MM.1S (cell line): Measurements from ENCODE around the gene BOK.

Source experiments
- DNase-seq: peaks from one replicate; pipeline ENCODE4 v3.0.0-alpha.2; 2015
- H2AFZ ChIP-seq: fragments of 300-600 bp; sonication (generic); 2 replicates; pipeline ENCODE4 v1.6.0; 2016; ENCODE audit warnings: antibody characterized with exemption, low read length
- H3F3A ChIP-seq: fragments of 300-600 bp; sonication (generic); 2 replicates; pipeline ENCODE4 v1.6.1; 2016; ENCODE audit warnings: mild to moderate bottlenecking, antibody characterized with exemption, low read length, moderate library complexity, mixed read lengths; ENCODE audit not compliant: insufficient read depth
- H3K27ac ChIP-seq: fragments of 300-600 bp; sonication (generic); 2 replicates; pipeline ENCODE4 v1.5.1; 2016; ENCODE audit warnings: mild to moderate bottlenecking, low read length
- H3K27me3 ChIP-seq: fragments of 300-600 bp; sonication (generic); replicated peaks from 2 replicates; pipeline ENCODE4 v1.6.0; 2016; ENCODE audit warnings: low read length; ENCODE audit not compliant: insufficient read depth
- H3K36me3 ChIP-seq: fragments of 300-600 bp; sonication (generic); replicated peaks from 2 replicates; pipeline ENCODE4 v1.6.1; 2016; ENCODE audit warnings: mild to moderate bottlenecking, low read length, mixed read lengths; ENCODE audit not compliant: insufficient read depth
- H3K4me1 ChIP-seq: fragments of 300-600 bp; sonication (generic); 2 replicates; pipeline ENCODE4 v1.6.1; 2016; ENCODE audit warnings: low read length, mixed read lengths
- H3K4me2 ChIP-seq: fragments of 300-600 bp; sonication (generic); 2 replicates; pipeline ENCODE4 v1.6.0; 2016; ENCODE audit warnings: low read depth, low read length
- H3K4me3 ChIP-seq: fragments of 300-600 bp; sonication (generic); 2 replicates; pipeline ENCODE4 v1.5.1; 2016; ENCODE audit warnings: low read length, mixed read lengths
- H3K79me2 ChIP-seq: fragments of 300-600 bp; sonication (generic); 2 replicates; pipeline ENCODE4 v1.6.1; 2016; ENCODE audit warnings: mixed run types, low read length, mixed read lengths
- H3K9ac ChIP-seq: fragments of 300-600 bp; sonication (generic); 2 replicates; pipeline ENCODE4 v1.6.1; 2016; ENCODE audit warnings: low read length, mixed read lengths
- H3K9me2 ChIP-seq: fragments of 300-600 bp; sonication (generic); replicated peaks from 2 replicates; pipeline ENCODE4 v1.6.1; 2016; ENCODE audit warnings: mild to moderate bottlenecking, low read length, mixed read lengths; ENCODE audit not compliant: insufficient read depth
- H3K9me3 ChIP-seq: fragments of 300-600 bp; sonication (generic); replicated peaks from 2 replicates; pipeline ENCODE4 v1.6.1; 2016; ENCODE audit warnings: mild to moderate bottlenecking, low read length, mixed read lengths; ENCODE audit not compliant: insufficient read depth
- H4K20me1 ChIP-seq: fragments of 300-600 bp; sonication (generic); 2 replicates; pipeline ENCODE4 v1.6.1; 2016; ENCODE audit warnings: mild to moderate bottlenecking, low read length, moderate library complexity, mixed read lengths; ENCODE audit not compliant: insufficient read depth
- EZH2 ChIP-seq: fragments of 300-600 bp; sonication (generic); optimal IDR thresholded peaks from 2 replicates; pipeline ENCODE3; 2017; ENCODE audit warnings: low read depth, mild to moderate bottlenecking, antibody characterized with exemption, low read length, mixed read lengths
- EZH2phosphoT487 ChIP-seq: fragments of 300-600 bp; sonication (generic); IDR thresholded peaks from 2 replicates; pipeline ENCODE4 v1.6.1; 2018; ENCODE audit warnings: antibody characterized with exemption, low read length
- TF ChIP-seq, protein P1 (sequence below): fragments of 300-600 bp; sonication (generic); IDR thresholded peaks from 2 replicates; pipeline ENCODE4 v1.5.1; 2016; ENCODE audit warnings: antibody characterized with exemption, low read length, mixed read lengths

BOK gene

DNA sequence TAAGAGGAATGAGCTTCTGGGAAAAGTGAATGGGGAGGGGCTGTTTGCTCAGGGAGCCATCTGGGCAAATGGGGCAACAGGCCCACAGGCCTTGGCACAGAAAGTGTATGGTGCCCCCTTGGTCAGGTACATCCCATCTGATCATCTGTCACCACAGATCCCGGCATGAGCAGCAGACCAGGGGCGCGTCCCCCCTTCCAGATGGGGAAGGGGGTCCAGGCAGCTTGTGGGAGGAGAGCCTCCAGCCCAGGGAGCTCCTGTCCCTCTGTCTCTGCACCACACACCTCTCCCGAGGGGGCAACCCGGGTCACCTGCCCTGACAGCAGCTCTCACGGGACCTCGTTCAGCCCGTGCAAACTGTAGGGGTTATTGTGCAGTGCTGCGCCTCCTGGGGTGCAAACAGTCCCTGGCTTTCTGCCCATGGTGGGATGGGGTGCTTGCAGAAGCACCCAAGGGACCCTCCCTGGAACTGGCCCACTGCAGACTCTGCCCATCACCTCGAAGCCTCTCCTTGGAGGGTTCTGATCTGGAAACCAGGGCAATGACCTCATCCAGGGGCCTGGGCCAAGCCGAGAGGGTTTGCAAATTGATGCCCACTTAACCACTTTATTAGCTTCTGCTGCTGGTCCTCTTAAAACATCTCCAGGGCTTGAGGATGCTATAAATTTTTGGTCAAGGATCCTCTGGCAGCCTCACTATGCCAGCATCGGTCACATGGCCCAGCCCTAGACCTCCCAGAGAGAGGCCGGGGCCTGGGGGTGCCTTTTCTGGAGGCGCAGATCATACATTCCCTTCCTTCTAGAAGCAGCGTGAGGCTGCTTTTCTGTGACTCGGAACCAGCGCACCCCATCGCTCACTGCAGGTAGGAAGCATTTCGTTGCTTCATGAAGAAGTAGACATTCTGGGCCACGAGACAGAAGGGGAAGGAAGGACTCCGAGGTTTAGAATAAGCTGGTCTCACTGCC is 7.6 kb upstream of the BOK start:
- DNase-seq, result no peak
- Histone ChIP-seq H3F3A (no peaks in the 10 kb centered on the region), H3K4me2 (no peak overlapping the region), H3K4me1 (no peaks in the 10 kb centered on the region), H3K27ac (no peak overlapping the region), H4K20me1 (no peaks in the 10 kb centered on the region), H3K36me3 (no peaks in the 10 kb centered on the region), H3K27me3 (peaks cover 73% of the 10 kb centered on the region), H3K9ac (no peak overlapping the region), H2AFZ (no peak overlapping the region), H3K9me3 (no peaks in the 10 kb centered on the region), H3K79me2 (no peaks in the 10 kb centered on the region), H3K4me3 (no peak overlapping the region), H3K9me2 (no peaks in the 10 kb centered on the region)
- TF ChIP-seq EZH2, result no peak
- TF ChIP-seq, protein P1, sequence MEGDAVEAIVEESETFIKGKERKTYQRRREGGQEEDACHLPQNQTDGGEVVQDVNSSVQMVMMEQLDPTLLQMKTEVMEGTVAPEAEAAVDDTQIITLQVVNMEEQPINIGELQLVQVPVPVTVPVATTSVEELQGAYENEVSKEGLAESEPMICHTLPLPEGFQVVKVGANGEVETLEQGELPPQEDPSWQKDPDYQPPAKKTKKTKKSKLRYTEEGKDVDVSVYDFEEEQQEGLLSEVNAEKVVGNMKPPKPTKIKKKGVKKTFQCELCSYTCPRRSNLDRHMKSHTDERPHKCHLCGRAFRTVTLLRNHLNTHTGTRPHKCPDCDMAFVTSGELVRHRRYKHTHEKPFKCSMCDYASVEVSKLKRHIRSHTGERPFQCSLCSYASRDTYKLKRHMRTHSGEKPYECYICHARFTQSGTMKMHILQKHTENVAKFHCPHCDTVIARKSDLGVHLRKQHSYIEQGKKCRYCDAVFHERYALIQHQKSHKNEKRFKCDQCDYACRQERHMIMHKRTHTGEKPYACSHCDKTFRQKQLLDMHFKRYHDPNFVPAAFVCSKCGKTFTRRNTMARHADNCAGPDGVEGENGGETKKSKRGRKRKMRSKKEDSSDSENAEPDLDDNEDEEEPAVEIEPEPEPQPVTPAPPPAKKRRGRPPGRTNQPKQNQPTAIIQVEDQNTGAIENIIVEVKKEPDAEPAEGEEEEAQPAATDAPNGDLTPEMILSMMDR, result no peak
- TF ChIP-seq EZH2phosphoT487, result no peak

GRCh38 chr2:241551599-241551997 is 6.9 kb upstream of the BOK start:
- H3K79me2 ChIP-seq, result no peaks in the 10 kb centered on the region
- no peak overlapping the region for H3K4me3 ChIP-seq
- no peaks in the 10 kb centered on the region for H3F3A ChIP-seq
- no peak overlapping the region for H2AFZ ChIP-seq
- H4K20me1 ChIP-seq, result no peaks in the 10 kb centered on the region
- no peak for TF ChIP-seq EZH2phosphoT487
- no peak for TF ChIP-seq EZH2
- H3K9me2 ChIP-seq, result no peaks in the 10 kb centered on the region
- H3K27me3 ChIP-seq, result peaks cover 68% of the 10 kb centered on the region
- no peak for DNase-seq
- H3K4me1 ChIP-seq, result no peaks in the 10 kb centered on the region
- no peaks in the 10 kb centered on the region for H3K9me3 ChIP-seq
- H3K4me2 ChIP-seq, result no peak overlapping the region
- H3K9ac ChIP-seq, result no peak overlapping the region
- no peak overlapping the region for H3K27ac ChIP-seq
- H3K36me3 ChIP-seq, result no peaks in the 10 kb centered on the region

GRCh38 chr2:241551998-241552737 is 6.4 kb upstream of the BOK start:
- Histone ChIP-seq H3K9me3 (no peaks in the 10 kb centered on the region), H3K9ac (no peak overlapping the region), H3K4me1 (no peaks in the 10 kb centered on the region), H3K9me2 (no peaks in the 10 kb centered on the region), H3K4me3 (no peak overlapping the region), H4K20me1 (no peaks in the 10 kb centered on the region), H3K27me3 (peaks cover 68% of the 10 kb centered on the region), H3K4me2 (no peak overlapping the region), H3K36me3 (no peaks in the 10 kb centered on the region), H3F3A (no peaks in the 10 kb centered on the region), H3K79me2 (no peaks in the 10 kb centered on the region), H3K27ac (no peak overlapping the region), H2AFZ (no peak overlapping the region)
- no peak for DNase-seq
- TF ChIP-seq, protein P1, result no peak
- no peak for TF ChIP-seq EZH2
- no peak for TF ChIP-seq EZH2phosphoT487
